B cell (primary cell): ENCODE data around the gene GNPDA1. TPM values are rescaled to one million over a fixed set of nuclear protein-coding genes. Genes with fewer than 3 reads are reported as not detected.
"Not testable (repeated sequence)": the region's sequence is repeated elsewhere in the genome, so short reads cannot be mapped to it uniquely, and the experiment has no call there.

Source experiments
- ATAC-seq: fragments of 200-7000 bp; cut with Tn5 transposase; one replicate; pipeline ENCODE4 v1.10.0; 2021; ENCODE audit warnings: low read depth, mild to moderate bottlenecking, moderate number of reproducible peaks, moderate library complexity
- CTCF ChIA-PET: fragments of 350-600 bp; sonication (Branson Sonifier 250); formaldehyde crosslinking; loops from one replicate; lab custom pipeline; 2021; ENCODE audit warnings: antibody characterized with exemption, inconsistent platforms; lab: Charles Lee
- POLR2A ChIA-PET: fragments of 350-600 bp; sonication (Branson Sonifier 250); formaldehyde crosslinking; loops from one replicate; lab custom pipeline; 2021; ENCODE audit warnings: antibody characterized with exemption; lab: Charles Lee
- DNase-seq: peaks from one replicate; pipeline ENCODE4 v3.0.0; 2013
- H2AFZ ChIP-seq: 2 replicates; pipeline ENCODE4 v1.6.1; 2012; ENCODE audit warnings: mild to moderate bottlenecking, low read depth, low read length; ENCODE audit not compliant: insufficient read depth, poor library complexity, severe bottlenecking
- H3K27ac ChIP-seq, 2 donors: 1 replicate in 1 of 2; 2 replicates in 1 of 2; pipeline ENCODE4 v1.5.1; 2012 to 2013; ENCODE audit warnings: low read length in 2 of 2, mild to moderate bottlenecking in 2 of 2, moderate library complexity in 1 of 2
- H3K27me3 ChIP-seq, 4 experiments: fragments of 200-600 bp in 1 of 4; sonication (generic) in 1 of 4; replicated peaks in 1 of 4; 1 replicate in 2 of 4; 2 replicates in 2 of 4; pipeline versions ENCODE4 v1.6.1 to v1.7.0; 2013 to 2016; ENCODE audit warnings: low read length in 3 of 4, mild to moderate bottlenecking in 2 of 4, mixed read lengths in 1 of 4, moderate library complexity in 1 of 4; ENCODE audit not compliant: insufficient read depth in 4 of 4, control insufficient read depth in 3 of 4; ENCODE audit errors: control extremely low read depth in 1 of 4
- H3K36me3 ChIP-seq, 2 experiments: replicated peaks in 1 of 2; 1 replicate in 1 of 2; 2 replicates in 1 of 2; pipeline versions ENCODE4 v1.6.1 to v1.7.1; 2013; ENCODE audit warnings: low read length in 1 of 2; ENCODE audit not compliant: insufficient read depth in 2 of 2, control insufficient read depth in 1 of 2; ENCODE audit errors: control extremely low read depth in 1 of 2, extremely low read depth in 1 of 2
- H3K4me1 ChIP-seq, 2 donors: fragments of 200-600 bp in 1 of 2; sonication (generic) in 1 of 2; 1 replicate in 1 of 2; 2 replicates in 1 of 2; pipeline versions ENCODE4 v1.5.1 to v1.6.1; 2013 to 2017; ENCODE audit warnings: low read length in 2 of 2; ENCODE audit not compliant: control insufficient read depth in 2 of 2, insufficient read depth in 2 of 2
- H3K4me2 ChIP-seq: replicated peaks from 2 replicates; pipeline ENCODE3; 2012; ENCODE audit warnings: mild to moderate bottlenecking, low read depth, low read length; ENCODE audit not compliant: poor library complexity, severe bottlenecking
- H3K4me3 ChIP-seq, 5 experiments: fragments of 200-600 bp in 1 of 5; sonication (generic) in 1 of 5; 1 replicate in 3 of 5; 2 replicates in 2 of 5; pipeline versions ENCODE4 v1.5.1 to v1.7.0; 2011 to 2016; ENCODE audit warnings: low read length in 4 of 5, mild to moderate bottlenecking in 4 of 5, low read depth in 2 of 5, control low read depth in 1 of 5, moderate library complexity in 1 of 5; ENCODE audit not compliant: insufficient read depth in 1 of 5; ENCODE audit errors: control extremely low read depth in 1 of 5, extremely low read depth in 1 of 5
- H3K79me2 ChIP-seq: fragments of 200-600 bp; sonication (generic); one replicate; pipeline ENCODE4 v1.6.0; 2016; ENCODE audit warnings: low read length; ENCODE audit not compliant: control insufficient read depth, insufficient read depth
- H3K9ac ChIP-seq: fragments of 200-600 bp; sonication (generic); 2 replicates; pipeline ENCODE4 v1.6.1; 2017; ENCODE audit warnings: mild to moderate bottlenecking, low read length, moderate library complexity
- H3K9me3 ChIP-seq, 3 donors: one replicate each; pipeline versions ENCODE4 v1.6.1 to v1.7.1; 2013; ENCODE audit warnings: low read length in 2 of 3; ENCODE audit not compliant: control insufficient read depth in 2 of 3, insufficient read depth in 1 of 3; ENCODE audit errors: control extremely low read depth in 1 of 3
- H4K20me1 ChIP-seq: 2 replicates; pipeline ENCODE4 v1.6.0; 2012; ENCODE audit warnings: mild to moderate bottlenecking, low read length; ENCODE audit not compliant: insufficient read depth, control insufficient read depth, poor library complexity, severe bottlenecking
- H3K27ac Mint-ChIP-seq: one replicate; pipeline ENCODE4 v1.8.0; 2021; ENCODE audit warnings: mixed read lengths
- H3K27me3 Mint-ChIP-seq: one replicate; pipeline ENCODE4 v1.8.0; 2021; ENCODE audit warnings: mixed read lengths
- H3K4me1 Mint-ChIP-seq: one replicate; pipeline ENCODE4 v1.8.0; 2021; ENCODE audit warnings: mixed read lengths
- H3K4me3 Mint-ChIP-seq: one replicate; pipeline ENCODE4 v1.8.0; 2021; ENCODE audit warnings: mixed read lengths
- H3K9me3 Mint-ChIP-seq: one replicate; pipeline ENCODE4 v1.8.0; 2022; ENCODE audit warnings: mixed read lengths; ENCODE audit not compliant: insufficient read depth
- CTCF ChIP-seq: fragments of 200-600 bp; IDR thresholded peaks from one replicate; pipeline ENCODE4 v1.8.0; 2022; ENCODE audit warnings: antibody characterized with exemption, mild to moderate bottlenecking
- EZH2 ChIP-seq: IDR thresholded peaks from 2 replicates; pipeline ENCODE4 v1.6.1; 2012; ENCODE audit warnings: borderline replicate concordance, low read depth, mild to moderate bottlenecking, moderate library complexity, low read length; ENCODE audit not compliant: insufficient read depth, poor library complexity, severe bottlenecking
- WGBS: methylation state at CpG from one replicate; pipeline ENCODE4 v1.1.5; 2013; ENCODE audit warnings: missing lambda C conversion rate; ENCODE audit not compliant: insufficient coverage; 5-methylcytosine and 5-hydroxymethylcytosine counted together
- intact Hi-C: fragments of 100-400 bp; cut with micrococcal nuclease; formaldehyde crosslinking; loops from one replicate; pipeline ENCODE4 v1.10.0; 2022
- polyA plus RNA-seq: library from polyadenylated mRNA; depleted of rRNA; stranded (reverse); fragments of >200 nt; gene quantifications from 2 replicates; pipeline ENCODE4 v1.2.3, GENCODE V29; 2012
- total RNA-seq, 2 donors: library from RNA; stranded (reverse); fragments of 120-200 nt in 1 of 2; gene quantifications; 1 replicate in 1 of 2; 2 replicates in 1 of 2; pipeline versions ENCODE4 v1.2.3 to v1.2.4, GENCODE V29; 2013 to 2022

GNPDA1 gene
- total and polyA plus RNA-seq, 2 donors (not counting 1 experiment from before 2014, with no cell fraction given): 3.1 to 12.1 TPM

- no peak overlapping the region for H3K4me2 ChIP-seq
- ATAC-seq (no peak), DNase-seq (no peak)
- peaks cover 26% of the 10 kb centered on the region for H3K27me3 Mint-ChIP-seq
- no peaks in the 10 kb centered on the region for H3K9me3 ChIP-seq
- peaks cover 0 to 4% of the 10 kb centered on the region in 2 donors for H3K4me1 ChIP-seq
- H3K79me2 ChIP-seq: no peaks in the 10 kb centered on the region
- no peak overlapping the region for H3K9ac ChIP-seq
- TF ChIP-seq EZH2 (no peak), CTCF (no peak)
- H3K4me3 ChIP-seq: no peak overlapping the region
- H3K27ac ChIP-seq: no peak overlapping the region
- POLR2A ChIA-PET: no interaction called here
- H3K27ac Mint-ChIP-seq: no peak overlapping the region
- 60% methylated on average over 2 of the region's 7 CpGs for WGBS
- H3K36me3 ChIP-seq: no peaks in the 10 kb centered on the region
- peaks cover 3% of the 10 kb centered on the region for H3K4me1 Mint-ChIP-seq
- H2AFZ ChIP-seq: no peak overlapping the region
- H3K4me3 Mint-ChIP-seq: no peak overlapping the region
- peaks cover 0 to 11% (median 0%) of the 10 kb centered on the region in 4 experiments for H3K27me3 ChIP-seq
- CTCF ChIA-PET: interaction anchor here (0.6 kb wide), 1 partner anchor 45 kb away, joined by 3 read pairs; no protein-coding TSS in a partner anchor
- H3K9me3 Mint-ChIP-seq: no peaks in the 10 kb centered on the region
- intact Hi-C loops: no loop called here
- H4K20me1 ChIP-seq: no peaks in the 10 kb centered on the region
Measured at GRCh38 chr5:142048272-142048671, 35.4 kb upstream of the GNPDA1 start.

GRCh38 chr5:142046191-142046590 is 33.4 kb upstream of the GNPDA1 start:
- Histone ChIP-seq H3K4me2 (no peak overlapping the region), H3K36me3 (no peaks in the 10 kb centered on the region), H2AFZ (no peak overlapping the region), H3K4me3 (no peak overlapping the region), H3K9ac (no peak overlapping the region), H4K20me1 (no peaks in the 10 kb centered on the region), H3K9me3 (no peaks in the 10 kb centered on the region), H3K27ac (no peak overlapping the region), H3K27me3 (peaks cover 0 to 11% (median 0%) of the 10 kb centered on the region in 4 experiments), H3K4me1 (peaks cover 0 to 4% of the 10 kb centered on the region in 2 donors), H3K79me2 (no peaks in the 10 kb centered on the region)
- 82% methylated on average over 6 of the region's 7 CpGs for WGBS
- H3K4me1 Mint-ChIP-seq: peaks cover 3% of the 10 kb centered on the region
- intact Hi-C loops: no loop called here
- no peak overlapping the region for H3K27ac Mint-ChIP-seq
- no peak for TF ChIP-seq CTCF
- no peak for TF ChIP-seq EZH2
- ATAC-seq (no peak), DNase-seq (no peak)
- ChIA-PET CTCF (interaction anchor here (1.6 kb wide), 1 partner anchor 85 kb away, joined by 3 read pairs; no protein-coding TSS in a partner anchor), POLR2A (no interaction called here)
- H3K9me3 Mint-ChIP-seq: no peaks in the 10 kb centered on the region
- H3K27me3 Mint-ChIP-seq: peaks cover 26% of the 10 kb centered on the region
- no peak overlapping the region for H3K4me3 Mint-ChIP-seq

- H3K4me1 Mint-ChIP-seq, H3K27ac ChIP-seq, H3K9ac ChIP-seq, H3K27ac Mint-ChIP-seq, CTCF ChIA-PET, POLR2A ChIA-PET, H3K4me1 ChIP-seq, H3K4me2 ChIP-seq, H3K4me3 ChIP-seq, H3K79me2 ChIP-seq, ATAC-seq, H2AFZ ChIP-seq, H3K36me3 ChIP-seq, H3K9me3 ChIP-seq, H3K27me3 ChIP-seq, DNase-seq, intact Hi-C loops, H3K4me3 Mint-ChIP-seq, H4K20me1 ChIP-seq, H3K9me3 Mint-ChIP-seq: not testable (repeated sequence)
- peaks cover 18% of the 10 kb centered on the region for H3K27me3 Mint-ChIP-seq
- WGBS: 100% methylated on average over 2 of the region's 6 CpGs
Measured at GRCh38 chr5:142040881-142041280, 28.1 kb upstream of the GNPDA1 start.
